Brain microvascular endothelial cell (primary cell): ENCODE data around the gene PRKN.

Source experiments
- DNase-seq: peaks from one replicate; pipeline ENCODE4 v3.0.0-alpha.2; 2020
- H3K27ac ChIP-seq: fragments of 250-450 bp; sonication (Bioruptor Pico); 2 replicates; pipeline ENCODE4 v1.5.1; 2020; ENCODE audit warnings: mild to moderate bottlenecking, moderate library complexity
- H3K27me3 ChIP-seq: fragments of 250-450 bp; sonication (Bioruptor Pico); replicated peaks from 2 replicates; pipeline ENCODE4 v1.5.1; 2020; ENCODE audit warnings: mild to moderate bottlenecking
- H3K36me3 ChIP-seq: fragments of 250-450 bp; sonication (Bioruptor Pico); replicated peaks from 2 replicates; pipeline ENCODE4 v1.5.1; 2020; ENCODE audit warnings: mild to moderate bottlenecking
- H3K4me3 ChIP-seq: 2 replicates; pipeline ENCODE4 v1.5.1; 2011; ENCODE audit warnings: low read depth, mild to moderate bottlenecking, control low read depth, low read length, moderate library complexity
- in situ Hi-C: cut with HindIII; loops from 2 replicates; pipeline ENCODE4 v1.10.0; 2017; ENCODE audit warnings: low sequenced_read_pairs, low pct_ligation_motif_present
- TF ChIP-seq, protein P1 (sequence below): IDR thresholded peaks from 2 replicates; pipeline ENCODE4 v1.5.1; 2011; ENCODE audit warnings: low read depth, mild to moderate bottlenecking, moderate library complexity, low read length, control low read depth, inconsistent platforms; ENCODE audit errors: missing control alignments

Gene PRKN

DNA sequence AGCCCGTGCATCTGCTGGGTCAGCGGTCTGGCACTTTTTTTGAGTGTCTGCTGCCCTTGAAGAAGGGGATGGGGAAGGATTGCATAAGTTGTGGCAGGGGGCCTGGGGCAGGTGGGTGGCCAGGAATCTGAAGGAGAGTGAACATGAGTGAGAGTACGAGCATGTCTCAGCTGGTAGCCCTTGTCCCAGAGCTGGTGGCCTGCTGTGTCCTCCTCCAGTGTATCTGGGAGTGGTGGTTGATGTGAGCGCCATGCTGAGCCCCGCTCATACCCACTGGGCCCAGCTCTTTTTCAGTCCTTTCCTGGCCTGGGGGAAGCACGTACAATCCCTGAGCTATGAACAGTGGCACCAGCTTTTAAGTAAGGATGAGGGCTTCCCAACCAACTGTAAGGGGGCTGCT, 1317.5 kb downstream of the PRKN start:
- in situ Hi-C loops = no loop called here
- Histone ChIP-seq H3K36me3 (no peaks in the 10 kb centered on the region), H3K27ac (no peak overlapping the region), H3K4me3 (no peak overlapping the region), H3K27me3 (no peaks in the 10 kb centered on the region)
- DNase-seq = no peak
- TF ChIP-seq, protein P1, sequence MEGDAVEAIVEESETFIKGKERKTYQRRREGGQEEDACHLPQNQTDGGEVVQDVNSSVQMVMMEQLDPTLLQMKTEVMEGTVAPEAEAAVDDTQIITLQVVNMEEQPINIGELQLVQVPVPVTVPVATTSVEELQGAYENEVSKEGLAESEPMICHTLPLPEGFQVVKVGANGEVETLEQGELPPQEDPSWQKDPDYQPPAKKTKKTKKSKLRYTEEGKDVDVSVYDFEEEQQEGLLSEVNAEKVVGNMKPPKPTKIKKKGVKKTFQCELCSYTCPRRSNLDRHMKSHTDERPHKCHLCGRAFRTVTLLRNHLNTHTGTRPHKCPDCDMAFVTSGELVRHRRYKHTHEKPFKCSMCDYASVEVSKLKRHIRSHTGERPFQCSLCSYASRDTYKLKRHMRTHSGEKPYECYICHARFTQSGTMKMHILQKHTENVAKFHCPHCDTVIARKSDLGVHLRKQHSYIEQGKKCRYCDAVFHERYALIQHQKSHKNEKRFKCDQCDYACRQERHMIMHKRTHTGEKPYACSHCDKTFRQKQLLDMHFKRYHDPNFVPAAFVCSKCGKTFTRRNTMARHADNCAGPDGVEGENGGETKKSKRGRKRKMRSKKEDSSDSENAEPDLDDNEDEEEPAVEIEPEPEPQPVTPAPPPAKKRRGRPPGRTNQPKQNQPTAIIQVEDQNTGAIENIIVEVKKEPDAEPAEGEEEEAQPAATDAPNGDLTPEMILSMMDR = no peak

GRCh38 chr6:161409353-161409752, 1318.2 kb downstream of the PRKN start:
- DNase-seq = no peak
- in situ Hi-C loops = no loop called here
- no peak overlapping the region for H3K4me3 ChIP-seq
- H3K36me3 ChIP-seq = no peaks in the 10 kb centered on the region
- H3K27me3 ChIP-seq = no peaks in the 10 kb centered on the region
- H3K27ac ChIP-seq = no peak overlapping the region
- TF ChIP-seq, protein P1 = no peak

DNA sequence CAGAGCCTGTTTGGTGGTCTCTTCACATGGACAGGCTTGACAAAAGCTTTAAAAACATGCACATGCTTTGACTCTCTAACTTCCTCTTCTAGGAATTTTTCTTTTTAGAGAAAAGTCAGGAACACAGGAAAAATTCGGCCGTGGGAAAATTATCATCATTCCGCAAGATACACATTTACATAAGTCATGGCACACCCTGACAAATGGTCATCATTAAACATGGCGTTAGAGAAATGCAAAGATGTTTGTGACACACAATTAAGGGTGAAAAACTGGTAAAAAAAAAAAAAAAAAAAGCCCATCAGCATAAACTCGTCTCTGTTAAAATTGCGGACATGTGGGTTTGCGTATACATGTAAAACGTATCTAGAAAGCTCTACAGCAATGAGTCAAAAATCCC, 1319.5 kb downstream of the PRKN start:
- Histone ChIP-seq H3K36me3 (no peaks in the 10 kb centered on the region), H3K27ac (peak overlapping the region; percentile 73), H3K4me3 (no peak overlapping the region), H3K27me3 (no peaks in the 10 kb centered on the region)
- DNase-seq = no peak
- in situ Hi-C loops = no loop called here
- TF ChIP-seq, protein P1 = no peak

GRCh38 chr6:161407581-161407980, 1320.0 kb downstream of the PRKN start:
- TF ChIP-seq, protein P1 = no peak
- in situ Hi-C loops = no loop called here
- Histone ChIP-seq H3K27ac (peak overlapping the region; percentile 73), H3K4me3 (no peak overlapping the region), H3K27me3 (no peaks in the 10 kb centered on the region), H3K36me3 (no peaks in the 10 kb centered on the region)
- peak; percentile 62 for DNase-seq

DNA sequence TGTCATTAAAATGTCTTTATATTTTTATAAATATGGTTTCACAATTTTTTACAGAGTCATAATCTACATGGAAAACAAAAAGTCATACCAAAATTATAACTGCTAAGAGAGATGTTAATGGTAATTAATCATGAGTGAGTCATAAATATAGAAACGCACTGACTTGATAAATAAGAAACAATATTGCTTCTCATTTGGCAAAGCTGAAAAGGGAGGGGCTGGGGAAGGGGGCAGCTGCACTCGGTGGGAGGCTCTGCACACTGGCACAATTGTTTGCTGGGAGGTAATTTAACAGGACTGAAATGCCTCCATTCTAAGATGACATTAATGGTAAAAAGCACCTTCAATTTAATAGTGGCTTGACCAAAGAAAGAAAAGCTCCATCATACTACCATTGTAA, 1320.5 kb downstream of the PRKN start:
- TF ChIP-seq, protein P1 = no peak
- Histone ChIP-seq H3K27ac (peak overlapping the region; percentile 73), H3K36me3 (no peaks in the 10 kb centered on the region), H3K27me3 (no peaks in the 10 kb centered on the region), H3K4me3 (no peak overlapping the region)
- DNase-seq = no peak
- in situ Hi-C loops = no loop called here

- Histone ChIP-seq H3K36me3 (no peaks in the 10 kb centered on the region), H3K27ac (peak overlapping the region; percentile 73), H3K4me3 (no peak overlapping the region), H3K27me3 (no peaks in the 10 kb centered on the region)
- DNase-seq = peak; percentile 93
- TF ChIP-seq, protein P1 = no peak
- in situ Hi-C loops = no loop called here
Observed at GRCh38 chr6:161406646-161407045, 1320.9 kb downstream of the PRKN start.
